ENCODE results near the gene FAM174B. TPM values are rescaled to one million over a fixed set of nuclear protein-coding genes. Genes with fewer than 3 reads are reported as not detected.

Gene FAM174B
- total and polyA plus RNA-seq, 2 experiments from 2014 or later = 15.0 to 21.8 TPM

GRCh38 chr15:92627014-92627413, 28.6 kb downstream of the FAM174B start (continued):
- TF ChIP-seq, protein P1, sequence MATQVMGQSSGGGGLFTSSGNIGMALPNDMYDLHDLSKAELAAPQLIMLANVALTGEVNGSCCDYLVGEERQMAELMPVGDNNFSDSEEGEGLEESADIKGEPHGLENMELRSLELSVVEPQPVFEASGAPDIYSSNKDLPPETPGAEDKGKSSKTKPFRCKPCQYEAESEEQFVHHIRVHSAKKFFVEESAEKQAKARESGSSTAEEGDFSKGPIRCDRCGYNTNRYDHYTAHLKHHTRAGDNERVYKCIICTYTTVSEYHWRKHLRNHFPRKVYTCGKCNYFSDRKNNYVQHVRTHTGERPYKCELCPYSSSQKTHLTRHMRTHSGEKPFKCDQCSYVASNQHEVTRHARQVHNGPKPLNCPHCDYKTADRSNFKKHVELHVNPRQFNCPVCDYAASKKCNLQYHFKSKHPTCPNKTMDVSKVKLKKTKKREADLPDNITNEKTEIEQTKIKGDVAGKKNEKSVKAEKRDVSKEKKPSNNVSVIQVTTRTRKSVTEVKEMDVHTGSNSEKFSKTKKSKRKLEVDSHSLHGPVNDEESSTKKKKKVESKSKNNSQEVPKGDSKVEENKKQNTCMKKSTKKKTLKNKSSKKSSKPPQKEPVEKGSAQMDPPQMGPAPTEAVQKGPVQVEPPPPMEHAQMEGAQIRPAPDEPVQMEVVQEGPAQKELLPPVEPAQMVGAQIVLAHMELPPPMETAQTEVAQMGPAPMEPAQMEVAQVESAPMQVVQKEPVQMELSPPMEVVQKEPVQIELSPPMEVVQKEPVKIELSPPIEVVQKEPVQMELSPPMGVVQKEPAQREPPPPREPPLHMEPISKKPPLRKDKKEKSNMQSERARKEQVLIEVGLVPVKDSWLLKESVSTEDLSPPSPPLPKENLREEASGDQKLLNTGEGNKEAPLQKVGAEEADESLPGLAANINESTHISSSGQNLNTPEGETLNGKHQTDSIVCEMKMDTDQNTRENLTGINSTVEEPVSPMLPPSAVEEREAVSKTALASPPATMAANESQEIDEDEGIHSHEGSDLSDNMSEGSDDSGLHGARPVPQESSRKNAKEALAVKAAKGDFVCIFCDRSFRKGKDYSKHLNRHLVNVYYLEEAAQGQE (IDR thresholded peaks at IDR 0.05; ENCODE audit: unreplicated experiment) = no peak
- TF ChIP-seq JUNB (IDR thresholded peaks at IDR 0.05; ENCODE audit: unreplicated experiment) = no peak
- no peak for TF ChIP-seq EZH2phosphoT487 (IDR thresholded peaks at IDR 0.05; ENCODE audit: unreplicated experiment)
- TF ChIP-seq ZNF331 (CRISPR knock-in tag; IDR thresholded peaks at IDR 0.05; ENCODE audit: low read depth) = no peak
- TF ChIP-seq, protein P2, sequence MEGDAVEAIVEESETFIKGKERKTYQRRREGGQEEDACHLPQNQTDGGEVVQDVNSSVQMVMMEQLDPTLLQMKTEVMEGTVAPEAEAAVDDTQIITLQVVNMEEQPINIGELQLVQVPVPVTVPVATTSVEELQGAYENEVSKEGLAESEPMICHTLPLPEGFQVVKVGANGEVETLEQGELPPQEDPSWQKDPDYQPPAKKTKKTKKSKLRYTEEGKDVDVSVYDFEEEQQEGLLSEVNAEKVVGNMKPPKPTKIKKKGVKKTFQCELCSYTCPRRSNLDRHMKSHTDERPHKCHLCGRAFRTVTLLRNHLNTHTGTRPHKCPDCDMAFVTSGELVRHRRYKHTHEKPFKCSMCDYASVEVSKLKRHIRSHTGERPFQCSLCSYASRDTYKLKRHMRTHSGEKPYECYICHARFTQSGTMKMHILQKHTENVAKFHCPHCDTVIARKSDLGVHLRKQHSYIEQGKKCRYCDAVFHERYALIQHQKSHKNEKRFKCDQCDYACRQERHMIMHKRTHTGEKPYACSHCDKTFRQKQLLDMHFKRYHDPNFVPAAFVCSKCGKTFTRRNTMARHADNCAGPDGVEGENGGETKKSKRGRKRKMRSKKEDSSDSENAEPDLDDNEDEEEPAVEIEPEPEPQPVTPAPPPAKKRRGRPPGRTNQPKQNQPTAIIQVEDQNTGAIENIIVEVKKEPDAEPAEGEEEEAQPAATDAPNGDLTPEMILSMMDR (conservative IDR thresholded peaks at IDR 0.05; ENCODE audit: low read depth in 2 of 2) = no peak
- TF ChIP-seq NANOG (IDR thresholded peaks at IDR 0.05; ENCODE audit: borderline replicate concordance) = no peak
- TF ChIP-seq ZNF114 (CRISPR knock-in tag; IDR thresholded peaks at IDR 0.05) = no peak
- TF ChIP-seq POLR2AphosphoS5 (IDR thresholded peaks at IDR 0.05; ENCODE audit: low read depth) = no peak

DNA sequence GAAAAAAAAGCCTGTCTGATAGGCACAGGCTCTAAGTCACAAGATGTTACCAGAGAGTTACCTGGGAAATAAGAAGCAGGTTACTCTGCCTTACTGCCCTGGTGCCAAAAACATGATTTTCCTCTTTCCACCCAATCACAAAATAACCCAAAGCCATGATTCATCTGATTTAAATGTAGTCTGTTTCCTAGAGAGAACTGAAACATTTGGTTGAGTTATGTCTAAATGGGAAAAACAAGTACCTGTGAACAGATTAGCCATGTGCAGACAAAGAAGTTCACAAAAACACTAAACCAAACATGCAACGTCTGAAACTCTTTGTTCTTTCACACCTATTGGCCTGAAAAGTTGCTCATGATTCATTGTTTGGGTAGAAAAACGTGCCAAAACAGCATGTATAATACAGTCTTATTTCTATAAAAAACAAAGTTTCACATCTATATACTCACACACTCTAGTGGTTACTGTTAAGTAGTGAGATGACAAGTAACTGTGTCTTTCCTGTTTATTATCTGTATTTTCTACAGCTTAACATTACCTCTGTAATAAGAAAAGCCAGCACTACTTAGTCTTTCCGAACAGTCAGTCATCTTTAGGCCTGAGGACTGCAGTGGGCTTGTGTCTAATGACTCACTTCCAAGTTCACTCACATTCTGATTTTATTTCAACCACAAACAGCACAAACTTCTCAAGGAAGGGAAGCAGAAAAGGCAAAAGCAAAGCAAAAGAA, 30.2 kb downstream of the FAM174B start:
- H3K4me3 Mint-ChIP-seq = no peak overlapping the region
- Histone ChIP-seq H3F3A (replicated peaks; ENCODE audit: low read depth) (0 out of 2 replicates have a peak, but pooled peaks cover 3% of the 10 kb centered on the region), H3K4me1 (ENCODE audit: insufficient read depth) (no peaks in the 10 kb centered on the region), H3K4me2 (no peak overlapping the region), H4K20me1 (replicated peaks; ENCODE audit: insufficient read depth) (no peaks in the 10 kb centered on the region; the same call in 1 of the 2 replicates), H2AFZ (no peak overlapping the region), H3K4me3 (no peak overlapping the region), H3K36me3 (ENCODE audit: insufficient read depth) (no peaks in the 10 kb centered on the region), H3K9me2 (ENCODE audit: insufficient read depth) (no peaks in the 10 kb centered on the region), H3K27me3 (ENCODE audit: insufficient read depth) (no peaks in the 10 kb centered on the region), H3K79me2 (replicated peaks; ENCODE audit: insufficient read depth) (no peaks in the 10 kb centered on the region), H3K27ac (ENCODE audit: low read depth) (no peak overlapping the region)
- H3K27me3 Mint-ChIP-seq (ENCODE audit: insufficient read depth, low read depth, poor library complexity) = no peaks in the 10 kb centered on the region
- DNase-seq (ENCODE audit: low spot score) (no peak), ATAC-seq (no peak)
- no peaks in the 10 kb centered on the region; the same call in 2 of the 3 replicates for H3K9me3 Mint-ChIP-seq
- no peak overlapping the region for H3K27ac Mint-ChIP-seq
- peaks cover 11% of the 10 kb centered on the region for H3K4me1 Mint-ChIP-seq
- peaks cover 15% of the 10 kb centered on the region for H3K36me3 Mint-ChIP-seq (ENCODE audit: low read depth)
- no peak for TF ChIP-seq POLR2AphosphoS5 (IDR thresholded peaks at IDR 0.05; ENCODE audit: low read depth)
- TF ChIP-seq NANOG (IDR thresholded peaks at IDR 0.05; ENCODE audit: borderline replicate concordance) = no peak
- TF ChIP-seq STAT1 (IDR thresholded peaks at IDR 0.05; ENCODE audit: unreplicated experiment) = no peak
- TF ChIP-seq, protein P2 (conservative IDR thresholded peaks at IDR 0.05; ENCODE audit: low read depth in 2 of 2) = no peak
- TF ChIP-seq EZH2 (IDR thresholded peaks at IDR 0.05; ENCODE audit: low read depth, unreplicated experiment) = no peak
- TF ChIP-seq JUNB (IDR thresholded peaks at IDR 0.05; ENCODE audit: unreplicated experiment) = no peak
- no peak for TF ChIP-seq ETS1 (IDR thresholded peaks at IDR 0.05)
- TF ChIP-seq CREB1 (CRISPR knock-in tag; IDR thresholded peaks at IDR 0.05; ENCODE audit: low read depth) = no peak
- TF ChIP-seq, protein P1 (IDR thresholded peaks at IDR 0.05; ENCODE audit: unreplicated experiment) = no peak
- TF ChIP-seq ZNF114 (CRISPR knock-in tag; IDR thresholded peaks at IDR 0.05) = no peak
- no peak for TF ChIP-seq EZH2phosphoT487 (IDR thresholded peaks at IDR 0.05; ENCODE audit: unreplicated experiment)

All from GM23338 (cell line).